ENCODE data around the gene MYPOP.
A peak's percentile ranks its signal among the peaks of the same experiment; 100 is the strongest.
"Not testable (repeated sequence)": the region's sequence is repeated elsewhere in the genome, so short reads cannot be mapped to it uniquely, and the experiment has no call there.

Gene MYPOP

DNA sequence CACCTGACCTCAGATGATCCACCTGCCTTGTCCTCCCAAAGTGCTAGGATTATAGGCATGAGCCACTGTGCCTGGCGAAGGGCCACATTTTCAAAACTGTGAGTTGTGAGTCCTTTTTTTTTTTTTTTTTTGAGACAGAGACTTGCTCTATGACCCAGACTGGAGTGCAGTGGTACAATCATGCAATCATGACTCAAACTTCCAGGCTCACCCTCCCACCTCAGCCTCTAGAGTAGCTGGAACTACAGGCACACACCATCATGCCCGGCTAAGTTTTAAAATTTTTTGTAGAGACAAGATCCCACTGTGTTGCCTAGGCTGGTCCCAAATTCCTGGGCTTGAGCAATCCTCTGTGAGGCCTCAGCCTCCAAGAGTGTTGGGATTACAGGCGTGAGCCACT, 3.8 kb upstream of the MYPOP start:
- no peak for DNase-seq

DNA sequence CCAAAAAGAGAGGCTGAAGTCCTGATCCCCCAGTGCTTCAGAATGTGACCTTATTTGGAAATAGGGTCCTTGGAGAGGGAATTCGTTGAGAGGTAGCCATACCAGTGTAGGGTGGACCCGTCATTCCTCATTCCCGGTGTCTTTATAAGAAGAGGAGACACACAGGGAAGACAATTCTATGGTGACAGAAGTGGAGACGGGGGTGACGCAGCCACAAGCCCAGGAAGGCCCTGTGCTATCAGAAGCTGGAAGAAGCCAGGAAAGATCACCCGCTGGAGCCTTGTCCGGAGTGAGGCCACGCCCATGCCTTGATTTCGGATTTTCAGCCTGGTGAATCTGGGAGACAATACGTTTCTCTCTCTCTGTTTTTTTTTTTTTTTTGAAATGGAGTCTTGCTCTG, 2.6 kb upstream of the MYPOP start:
- DNase-seq, result no peak

GRCh38 chr19:45902651-45903625, 525 bp upstream of the MYPOP start:
- peak; percentile 98 for DNase-seq

- DNase-seq, result peak; percentile 65
These were observed 941 bp downstream of the MYPOP start for GRCh38 chr19:45901432-45901911.

- DNase-seq, result no peak
These were observed 1.5 kb downstream of the MYPOP start for GRCh38 chr19:45900738-45901431.

DNA sequence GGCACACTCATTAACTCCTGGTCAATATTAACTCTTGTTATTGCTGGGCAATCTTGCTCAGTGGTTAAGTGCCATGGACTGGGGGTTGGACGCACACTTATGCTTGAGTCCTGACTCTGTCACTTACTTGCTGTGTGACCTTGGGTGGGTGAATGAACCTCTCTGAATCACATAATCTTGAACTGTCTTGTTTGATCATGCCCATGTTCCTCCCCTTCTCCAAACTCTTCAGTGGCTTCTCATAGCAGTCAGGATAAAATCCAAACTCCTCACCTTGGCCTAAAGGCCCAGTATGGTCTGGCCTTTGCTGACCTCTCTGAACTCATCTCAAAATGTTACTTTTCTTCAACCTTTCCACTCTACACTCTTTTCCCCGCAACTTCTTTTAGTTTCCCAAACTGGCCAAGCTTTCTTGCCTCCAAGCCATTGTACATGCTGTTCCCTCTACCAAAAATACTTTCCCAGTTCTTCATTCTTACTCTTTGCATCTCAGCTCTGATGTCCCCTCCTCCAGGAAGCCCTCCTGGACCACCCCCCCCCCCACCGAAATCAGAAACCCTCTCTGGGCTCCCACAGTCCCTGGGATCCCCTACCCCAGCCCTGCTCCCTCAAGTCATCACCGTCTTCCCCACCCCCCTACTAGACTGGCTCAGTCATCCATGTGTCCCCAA, 2.4 kb downstream of the MYPOP start:
- no peak for DNase-seq

GRCh38 chr19:45899253-45899652, 3.2 kb downstream of the MYPOP start:
- no peak for DNase-seq

- DNase-seq, result no peak
These were observed 5.1 kb downstream of the MYPOP start for GRCh38 chr19:45897261-45897812.

DNA sequence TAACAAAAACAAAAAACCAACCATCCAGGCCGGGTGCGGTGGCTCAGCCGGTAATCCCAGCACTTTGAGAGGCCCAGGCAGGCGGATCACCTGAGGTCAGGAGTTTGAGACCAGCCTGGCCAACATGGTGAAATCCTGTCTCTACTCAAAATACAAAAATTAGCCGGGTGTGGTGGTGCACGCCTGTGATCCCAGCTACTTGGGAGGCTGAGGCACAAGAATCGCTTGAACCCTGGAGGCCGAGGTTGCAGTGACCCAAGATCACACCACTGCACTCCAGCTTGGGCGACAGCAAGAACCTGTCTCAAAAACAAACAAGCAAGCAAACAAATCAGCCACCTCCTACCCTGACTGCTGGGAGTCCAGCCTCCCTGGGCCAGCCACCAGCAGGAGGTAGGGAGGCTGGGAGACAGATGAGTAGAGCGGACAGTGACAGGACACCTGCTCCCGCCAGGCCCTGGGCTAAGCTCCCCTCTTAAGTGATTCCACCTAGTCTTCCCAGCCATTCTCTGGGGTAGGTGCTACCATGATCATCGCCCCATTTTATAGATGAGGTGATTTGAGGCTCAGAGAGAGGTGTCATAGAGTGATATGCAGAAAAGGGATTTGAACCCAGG, 6.3 kb downstream of the MYPOP start:
- not testable (repeated sequence) for DNase-seq

- no peak for DNase-seq
These were observed 6.9 kb downstream of the MYPOP start for GRCh38 chr19:45895519-45895972.

DNA sequence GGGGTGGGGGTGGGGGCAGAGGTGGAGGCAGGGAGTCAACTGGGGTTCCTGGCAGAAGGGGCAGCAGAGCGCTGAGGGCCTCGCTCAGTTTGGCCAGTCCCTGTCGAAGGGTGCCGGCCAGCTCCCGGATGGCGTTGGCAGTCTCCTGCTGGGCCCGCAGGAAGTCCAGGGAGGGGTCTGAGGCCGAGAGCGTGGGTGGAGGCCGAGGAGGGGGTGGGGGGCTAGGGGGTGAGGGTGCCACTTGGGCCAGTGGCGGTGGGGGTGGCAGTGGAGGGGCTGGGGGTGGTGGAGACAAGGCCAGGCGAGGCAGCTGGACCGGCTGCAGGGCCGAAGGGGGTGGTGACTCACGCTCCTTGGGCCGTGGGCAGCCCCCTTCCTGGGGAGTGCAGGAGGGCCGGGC, 11.5 kb downstream of the MYPOP start:
- DNase-seq, result no peak

DNA sequence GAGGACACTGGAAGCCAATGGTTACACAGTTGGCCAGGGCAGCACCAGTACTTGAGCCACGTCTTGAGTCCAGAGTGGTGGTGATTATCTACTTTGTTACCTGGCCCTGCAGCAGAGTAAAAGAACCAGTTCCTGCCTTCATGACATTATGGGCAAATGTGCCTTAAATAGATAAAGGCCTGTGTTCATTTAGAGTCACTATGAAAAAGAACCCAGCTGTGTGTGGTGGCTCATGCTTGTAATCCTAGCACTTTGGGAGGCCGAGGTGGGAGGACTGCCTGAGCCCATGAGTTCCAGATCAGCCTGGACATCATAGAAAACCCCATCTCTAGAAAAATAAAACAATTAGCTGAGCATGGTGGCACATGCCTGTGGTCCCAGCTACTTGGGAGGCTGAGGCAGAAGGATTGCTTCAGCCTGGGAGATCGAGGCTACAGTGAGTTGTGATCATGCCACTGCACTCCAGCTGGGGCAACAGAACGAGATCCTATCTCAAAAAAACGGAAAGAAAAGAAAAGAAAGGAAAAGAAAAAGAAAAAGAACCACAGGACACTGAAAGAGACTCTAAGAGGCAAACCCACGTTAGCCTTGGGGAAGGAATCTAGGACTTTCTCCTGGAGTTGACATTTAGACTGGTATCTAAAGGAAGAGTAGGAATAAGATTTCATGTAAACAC, 13.1 kb downstream of the MYPOP start:
- no peak for DNase-seq

DNA sequence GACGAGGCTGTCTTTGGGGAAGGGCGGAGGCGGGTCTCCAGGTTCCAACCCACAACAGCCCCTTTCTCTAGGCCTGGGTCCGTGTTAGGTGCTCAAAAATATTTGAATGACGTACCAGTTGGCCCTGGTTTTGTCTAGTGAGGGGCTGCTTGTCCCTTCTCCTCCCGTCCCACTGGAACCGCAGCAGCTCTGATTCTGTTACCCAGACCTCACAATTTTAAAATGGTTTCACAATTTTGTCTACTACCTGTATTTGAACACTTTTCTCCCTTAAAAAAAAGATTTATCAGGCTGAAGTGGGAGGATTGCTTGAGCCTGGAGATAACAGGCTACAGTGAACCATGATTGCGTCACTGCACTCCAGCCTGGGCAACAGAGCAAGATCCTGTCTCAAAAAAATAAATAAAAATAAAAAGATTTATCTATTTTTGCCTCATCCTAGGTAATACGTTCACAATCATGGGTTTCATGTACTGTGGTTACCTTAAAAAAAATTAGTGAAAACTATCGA, 15.2 kb downstream of the MYPOP start:
- DNase-seq, result no peak

DNA sequence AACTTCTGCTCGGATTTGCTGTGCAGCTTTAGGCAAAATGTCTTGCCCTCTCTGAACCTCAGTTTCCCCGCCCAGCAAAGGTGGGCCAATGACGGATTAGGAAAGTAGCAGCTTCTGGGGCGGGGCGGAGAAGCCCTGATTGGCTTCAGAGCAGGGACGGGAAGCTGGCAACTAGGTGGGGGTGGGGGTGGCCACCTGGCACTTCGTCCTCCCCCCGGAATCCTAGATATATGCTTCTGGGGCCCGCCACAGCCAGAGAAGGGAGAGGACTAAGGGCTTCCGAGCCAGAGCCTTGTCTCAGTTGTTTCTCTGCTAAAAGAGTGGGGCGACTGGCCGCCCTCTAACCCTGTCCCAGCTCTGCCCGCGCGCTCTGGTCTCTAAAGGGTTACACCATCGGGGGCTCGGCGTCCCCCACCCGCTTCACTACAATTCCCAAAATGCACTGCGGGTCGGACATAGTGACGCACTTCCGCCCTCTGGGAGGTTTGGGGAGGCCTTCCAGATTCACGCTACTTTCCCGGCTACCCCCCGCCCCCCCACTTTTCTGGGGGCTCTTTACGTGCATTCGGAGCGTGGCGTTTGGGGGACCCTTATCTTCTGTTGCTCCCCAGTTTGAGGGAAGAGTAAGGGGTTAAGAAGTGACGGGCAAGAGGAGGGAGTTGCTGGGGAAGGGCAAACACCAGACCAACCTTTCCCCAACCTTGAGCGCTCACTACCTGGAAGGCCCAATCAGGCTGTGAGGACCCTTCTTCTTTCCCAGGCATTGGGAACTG, 15.8 kb downstream of the MYPOP start:
- peak; percentile 96 for DNase-seq

- peak; percentile 98 for DNase-seq
These were observed 16.6 kb downstream of the MYPOP start, which contains the start of gene IRF2BP1 for GRCh38 chr19:45885556-45886426. TSS of gene IRF2BP1 (minus strand) at chr19:45886141. CDS start at chr19:45885774, 367 bp downstream.

GRCh38 chr19:45884682-45885555, 17.5 kb downstream of the MYPOP start:
- DNase-seq, result peak; percentile 66

DNA sequence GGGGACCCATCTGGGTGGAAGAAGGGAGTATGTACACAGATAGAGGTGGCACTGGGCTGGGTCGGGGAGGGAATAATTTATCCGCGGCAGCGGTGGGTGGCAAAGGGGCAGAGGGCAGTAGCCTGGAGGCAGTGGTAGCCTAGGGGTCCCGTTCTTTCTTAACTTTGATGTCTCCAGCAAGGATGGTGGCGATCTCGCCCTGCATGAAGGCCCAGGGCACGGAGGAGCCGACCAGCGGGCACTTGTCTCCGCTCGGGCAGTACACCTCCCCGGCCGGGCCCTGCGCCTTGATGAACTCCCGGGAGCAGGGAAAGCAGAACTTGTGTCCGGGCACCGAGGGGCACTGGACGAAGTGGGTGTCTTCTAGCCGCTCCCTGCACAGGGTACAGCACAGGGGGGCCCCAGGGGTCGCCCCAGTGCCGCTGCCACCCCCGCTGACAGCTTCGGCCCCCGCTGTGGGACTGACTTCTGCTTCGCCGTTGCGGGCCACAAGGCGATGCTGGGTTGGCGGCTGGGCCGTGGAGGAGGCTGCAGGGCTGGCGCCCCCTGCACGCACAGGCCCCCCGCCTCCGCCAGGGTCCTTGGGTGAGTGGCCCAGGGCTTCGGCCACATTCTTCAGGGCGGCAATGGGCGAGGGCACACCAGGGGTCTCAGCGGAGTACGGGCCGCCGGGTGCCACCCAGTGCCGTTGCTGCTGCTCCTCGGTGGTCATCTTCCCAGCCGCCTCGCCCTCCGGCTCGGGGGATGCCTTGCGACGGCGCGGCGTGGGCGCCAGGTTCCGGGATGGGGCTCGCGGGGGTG, 18.3 kb downstream of the MYPOP start:
- DNase-seq, result no peak

DNA sequence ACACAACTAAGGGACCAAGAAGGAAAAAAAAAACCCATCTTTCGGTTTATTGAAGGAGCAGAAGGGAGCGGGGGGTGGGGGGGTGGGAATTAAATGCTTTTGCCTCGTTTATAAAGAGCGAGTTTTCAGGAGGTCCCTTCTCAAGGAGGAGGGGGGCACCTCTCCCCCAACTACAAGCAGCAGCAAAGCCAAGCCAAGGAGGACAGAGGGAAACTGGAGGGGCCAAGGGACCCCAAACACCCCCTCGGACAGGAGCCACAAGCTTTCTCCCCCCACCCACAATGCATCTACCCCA, 18.9 kb downstream of the MYPOP start:
- no peak for DNase-seq

Data from NCI-H69 (cell line).